ENCODE data around the gene SMAD6. TPM values are rescaled to one million over a fixed set of nuclear protein-coding genes. Genes with fewer than 3 reads are reported as not detected.

SMAD6 gene
- total RNA-seq, 1 experiment from 2014 or later, result 8.9 TPM

GRCh38 chr15:66783314-66783713, 81.3 kb downstream of the SMAD6 start:
- BruUV-seq (replicated peaks), result no TSS peak
- peaks cover 23% of the 10 kb centered on the region for H3K4me1 ChIP-seq
- Mint-ChIP-seq H3K27me3 (ENCODE audit: insufficient read depth, unreplicated experiment) (no peaks in the 10 kb centered on the region), H3K9me3 (ENCODE audit: unreplicated experiment) (no peaks in the 10 kb centered on the region), H3K27ac (ENCODE audit: unreplicated experiment) (no peak overlapping the region), H3K4me3 (ENCODE audit: unreplicated experiment) (no peak overlapping the region), H3K36me3 (ENCODE audit: insufficient read depth, unreplicated experiment) (no peaks in the 10 kb centered on the region), H3K4me1 (ENCODE audit: low read depth, unreplicated experiment) (no peaks in the 10 kb centered on the region)
- ChIA-PET POLR2A (no interaction called here), CTCF (interaction anchor here (0.5 to 0.6 kb wide), 2 partner anchors 68 to 91 kb away, joined by 3 to 6 read pairs; no protein-coding TSS in a partner anchor)
- no peaks in the 10 kb centered on the region for H3K27me3 ChIP-seq (replicated peaks; ENCODE audit: control insufficient read depth, insufficient read depth, low read length)
- DNase-seq, result no peak
- no peaks in the 10 kb centered on the region for H3K9me3 ChIP-seq
- intact Hi-C loops (cut with micrococcal nuclease; ENCODE audit: unreplicated experiment), result no loop called here
- H3K4me3 ChIP-seq (ENCODE audit: low read depth, low read length), result no peak overlapping the region
- H3K36me3 ChIP-seq (ENCODE audit: control insufficient read depth, insufficient read depth, low read length), result no peaks in the 10 kb centered on the region; the same call in 1 of the 2 replicates
- TF ChIP-seq CTCF (IDR thresholded peaks at IDR 0.05; ENCODE audit: insufficient read depth in 1 of 2, low read depth in 1 of 2, low read length in 1 of 2, severe bottlenecking in 1 of 2, unreplicated experiment in 1 of 2), result no peak

- peaks cover 19% of the 10 kb centered on the region for H3K4me1 ChIP-seq
- DNase-seq, result no peak
- BruUV-seq (replicated peaks), result no TSS peak
These were observed 81.7 kb downstream of the SMAD6 start for GRCh38 chr15:66783725-66784124.

GRCh38 chr15:66784174-66784573, 82.1 kb downstream of the SMAD6 start:
- DNase-seq, result no peak
- BruUV-seq (replicated peaks), result no TSS peak
- Mint-ChIP-seq H3K4me1 (ENCODE audit: low read depth, unreplicated experiment) (no peaks in the 10 kb centered on the region), H3K36me3 (ENCODE audit: insufficient read depth, unreplicated experiment) (no peaks in the 10 kb centered on the region), H3K4me3 (ENCODE audit: unreplicated experiment) (no peak overlapping the region), H3K9me3 (ENCODE audit: unreplicated experiment) (no peaks in the 10 kb centered on the region), H3K27me3 (ENCODE audit: insufficient read depth, unreplicated experiment) (no peaks in the 10 kb centered on the region), H3K27ac (ENCODE audit: unreplicated experiment) (no peak overlapping the region)
- CTCF ChIA-PET, result interaction anchor here (0.6 kb wide), 1 partner anchor 69 kb away, joined by 6 read pairs; no protein-coding TSS in a partner anchor
- no peaks in the 10 kb centered on the region for H3K27me3 ChIP-seq (replicated peaks; ENCODE audit: control insufficient read depth, insufficient read depth, low read length)
- H3K4me1 ChIP-seq, result peaks cover 14% of the 10 kb centered on the region
- H3K4me3 ChIP-seq (ENCODE audit: low read depth, low read length), result no peak overlapping the region
- intact Hi-C loops (cut with micrococcal nuclease; ENCODE audit: unreplicated experiment), result no loop called here
- H3K9me3 ChIP-seq, result no peaks in the 10 kb centered on the region
- POLR2A ChIA-PET, result no interaction called here
- no peak for TF ChIP-seq CTCF (IDR thresholded peaks at IDR 0.05; ENCODE audit: insufficient read depth in 1 of 2, low read depth in 1 of 2, low read length in 1 of 2, severe bottlenecking in 1 of 2, unreplicated experiment in 1 of 2)
- H3K36me3 ChIP-seq (ENCODE audit: control insufficient read depth, insufficient read depth, low read length), result no peaks in the 10 kb centered on the region; the same call in 1 of the 2 replicates

More at GRCh38 chr15:66783725-66784124, 81.7 kb downstream of the SMAD6 start:
- Histone ChIP-seq H3K9me3 (no peaks in the 10 kb centered on the region), H3K27me3 (replicated peaks; ENCODE audit: control insufficient read depth, insufficient read depth, low read length) (no peaks in the 10 kb centered on the region), H3K4me3 (ENCODE audit: low read depth, low read length) (no peak overlapping the region), H3K36me3 (ENCODE audit: control insufficient read depth, insufficient read depth, low read length) (no peaks in the 10 kb centered on the region; the same call in 1 of the 2 replicates)
- TF ChIP-seq CTCF (IDR thresholded peaks at IDR 0.05; ENCODE audit: insufficient read depth in 1 of 2, low read depth in 1 of 2, low read length in 1 of 2, severe bottlenecking in 1 of 2, unreplicated experiment in 1 of 2), result no peak
- POLR2A ChIA-PET, result no interaction called here
- CTCF ChIA-PET, result interaction anchor here (0.5 to 0.6 kb wide), 2 partner anchors 68 to 91 kb away, joined by 3 to 6 read pairs; no protein-coding TSS in a partner anchor
- Mint-ChIP-seq H3K27me3 (ENCODE audit: insufficient read depth, unreplicated experiment) (no peaks in the 10 kb centered on the region), H3K27ac (ENCODE audit: unreplicated experiment) (no peak overlapping the region), H3K9me3 (ENCODE audit: unreplicated experiment) (no peaks in the 10 kb centered on the region), H3K4me3 (ENCODE audit: unreplicated experiment) (no peak overlapping the region), H3K4me1 (ENCODE audit: low read depth, unreplicated experiment) (no peaks in the 10 kb centered on the region), H3K36me3 (ENCODE audit: insufficient read depth, unreplicated experiment) (no peaks in the 10 kb centered on the region)
- intact Hi-C loops (cut with micrococcal nuclease; ENCODE audit: unreplicated experiment), result no loop called here

All from Caco-2 (cell line).